Upper lobe of left lung (tissue), 6 donors: ENCODE results near the gene CDCA4. TPM values are rescaled to one million over a fixed set of nuclear protein-coding genes. Genes with fewer than 3 reads are reported as not detected.

Experiments
- ATAC-seq, 2 donors: fragments of 200-7000 bp; cut with Tn5 transposase; one replicate each; pipeline ENCODE4 v1.9.1; 2022; ENCODE audit warnings: mild to moderate bottlenecking in 2 of 2, moderate library complexity in 2 of 2; ENCODE audit not compliant: low FRiP score in 2 of 2
- DNase-seq, 2 donors: peaks; one replicate each; pipeline ENCODE4 v3.0.0-alpha.2; 2019 to 2020
- H3K27ac ChIP-seq, 4 donors: fragments of 200-600 bp; sonication (generic); one replicate each; pipeline ENCODE4 v1.5.1; 2016 to 2019
- H3K27me3 ChIP-seq, 4 donors: fragments of 200-600 bp; sonication (generic); one replicate each; pipeline ENCODE4 v1.5.1; 2017 to 2019
- H3K36me3 ChIP-seq, 4 donors: fragments of 200-600 bp; sonication (generic); one replicate each; pipeline ENCODE4 v1.5.1; 2016 to 2019
- H3K4me1 ChIP-seq, 4 donors: fragments of 200-600 bp; sonication (generic); one replicate each; pipeline ENCODE4 v1.5.1; 2018 to 2019
- H3K4me3 ChIP-seq, 4 donors: fragments of 200-600 bp; sonication (generic); one replicate each; pipeline ENCODE4 v1.5.1; 2017 to 2019; ENCODE audit warnings: mild to moderate bottlenecking in 2 of 4, moderate library complexity in 1 of 4
- H3K9me3 ChIP-seq, 4 donors: fragments of 200-600 bp; sonication (generic); one replicate each; pipeline ENCODE4 v1.5.1; 2018 to 2019
- EP300 ChIP-seq, 4 donors: sonication (generic); formaldehyde crosslinking; IDR thresholded peaks; one replicate each; pipeline ENCODE4 v1.5.1; 2017; ENCODE audit warnings: antibody characterized with exemption in 4 of 4, control low read depth in 2 of 4
- POLR2A ChIP-seq, 4 donors: fragments of 450-650 bp; IDR thresholded peaks; one replicate each; pipeline ENCODE4 v1.5.1; 2016 to 2017; ENCODE audit warnings: antibody characterized with exemption in 4 of 4, mild to moderate bottlenecking in 2 of 4
- POLR2AphosphoS5 ChIP-seq, 2 donors: sonication (generic); formaldehyde crosslinking; IDR thresholded peaks; one replicate each; pipeline ENCODE4 v1.5.1; 2017; ENCODE audit warnings: antibody characterized with exemption in 2 of 2
- WGBS, 2 donors: methylation state at CpG; one replicate each; pipeline ENCODE4 v1.1.5; 2017 to 2018; 5-methylcytosine and 5-hydroxymethylcytosine counted together
- total RNA-seq, 6 donors: library from RNA; depleted of rRNA in 4 of 6; stranded (reverse); fragments of >200 nt in 4 of 6; gene quantifications; one replicate each; pipeline versions ENCODE4 v1.1.0 to v1.2.1, GENCODE V29; 2016 to 2021
- TF ChIP-seq, protein P1 (sequence below), 6 experiments: fragments of 450-650 bp in 4 of 6; fragments of 200-600 bp in 2 of 6; sonication (generic) in 2 of 6; IDR thresholded peaks; one replicate each; pipeline ENCODE4 v1.5.1; 2016 to 2019; ENCODE audit warnings: antibody characterized with exemption in 6 of 6
- donor health status: DM: no; HTN: no; CAD: no; lungs with moderate emphysema.
- donor health status: DM: no; HTN: yes; CAD: no; lungs with severe emphysema.

The CDCA4 gene
- total RNA-seq, 6 donors from 2014 or later, result 0.89 to 10.3 (median 6.6) TPM

GRCh38 chr14:105067140-105067968 is 46.5 kb upstream of the CDCA4 start:
- DNase-seq (peak in 1 of 2 donors; percentile 69), ATAC-seq (no peak)
- Histone ChIP-seq H3K4me1 (peaks cover 4 to 49% (median 31%) of the 10 kb centered on the region in 4 donors), H3K36me3 (no peaks in the 10 kb centered on the region), H3K27ac (peak overlapping the region in 2 of 4 donors; percentile 81 to 91), H3K4me3 (no peak overlapping the region), H3K9me3 (no peaks in the 10 kb centered on the region), H3K27me3 (no peaks in the 10 kb centered on the region)
- no peak for TF ChIP-seq POLR2AphosphoS5 (IDR thresholded peaks at IDR 0.05)
- TF ChIP-seq EP300 (IDR thresholded peaks at IDR 0.05), result no peak
- TF ChIP-seq POLR2A (IDR thresholded peaks at IDR 0.05), result no peak
- TF ChIP-seq, protein P1, sequence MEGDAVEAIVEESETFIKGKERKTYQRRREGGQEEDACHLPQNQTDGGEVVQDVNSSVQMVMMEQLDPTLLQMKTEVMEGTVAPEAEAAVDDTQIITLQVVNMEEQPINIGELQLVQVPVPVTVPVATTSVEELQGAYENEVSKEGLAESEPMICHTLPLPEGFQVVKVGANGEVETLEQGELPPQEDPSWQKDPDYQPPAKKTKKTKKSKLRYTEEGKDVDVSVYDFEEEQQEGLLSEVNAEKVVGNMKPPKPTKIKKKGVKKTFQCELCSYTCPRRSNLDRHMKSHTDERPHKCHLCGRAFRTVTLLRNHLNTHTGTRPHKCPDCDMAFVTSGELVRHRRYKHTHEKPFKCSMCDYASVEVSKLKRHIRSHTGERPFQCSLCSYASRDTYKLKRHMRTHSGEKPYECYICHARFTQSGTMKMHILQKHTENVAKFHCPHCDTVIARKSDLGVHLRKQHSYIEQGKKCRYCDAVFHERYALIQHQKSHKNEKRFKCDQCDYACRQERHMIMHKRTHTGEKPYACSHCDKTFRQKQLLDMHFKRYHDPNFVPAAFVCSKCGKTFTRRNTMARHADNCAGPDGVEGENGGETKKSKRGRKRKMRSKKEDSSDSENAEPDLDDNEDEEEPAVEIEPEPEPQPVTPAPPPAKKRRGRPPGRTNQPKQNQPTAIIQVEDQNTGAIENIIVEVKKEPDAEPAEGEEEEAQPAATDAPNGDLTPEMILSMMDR (IDR thresholded peaks at IDR 0.05), result no peak
- WGBS, 2 donors, result 81 to 90% methylated on average over 4 to 18 of the region's 18 CpGs

DNA sequence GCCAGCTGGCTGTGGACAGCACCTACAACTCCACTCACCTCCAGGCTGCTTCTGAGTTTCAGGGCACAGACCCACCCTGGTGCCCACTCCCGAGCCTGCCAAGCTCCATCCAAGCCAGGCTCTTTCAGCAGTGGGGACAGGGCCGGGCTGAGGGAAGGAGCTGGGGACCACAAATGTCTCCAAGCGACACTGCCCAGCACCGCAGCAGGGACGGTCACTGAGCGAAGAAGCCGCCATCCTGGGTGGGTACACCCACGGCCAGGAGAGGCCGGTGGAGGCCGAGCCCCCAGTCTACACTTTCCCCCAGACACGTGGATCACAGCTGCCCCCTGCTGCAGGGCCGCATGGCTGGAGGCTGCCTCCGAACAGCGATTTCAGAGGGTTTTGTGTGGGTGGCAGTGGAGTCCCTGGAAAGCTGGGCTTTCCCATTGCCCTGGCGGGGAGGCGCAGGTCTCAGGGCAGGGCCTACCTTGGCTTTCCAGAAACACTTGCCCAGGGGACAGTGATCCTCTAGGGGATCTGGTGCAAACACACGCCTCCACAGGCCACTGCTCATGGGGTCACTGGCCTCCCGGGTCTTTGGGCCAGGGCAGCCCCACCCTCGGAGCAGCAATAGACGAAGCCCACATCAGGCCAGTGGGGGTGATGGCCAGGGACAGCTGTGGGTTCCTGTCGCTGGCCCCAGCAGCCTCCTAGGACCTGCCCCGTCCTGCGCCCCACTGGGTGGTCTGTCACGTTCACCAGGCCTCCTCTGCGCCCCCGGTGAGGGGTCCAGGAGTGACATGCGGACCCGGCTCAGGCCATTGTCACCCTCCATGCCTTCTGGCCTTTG is 45.6 kb upstream of the CDCA4 start:
- TF ChIP-seq POLR2A (IDR thresholded peaks at IDR 0.05) (no peak), POLR2AphosphoS5 (IDR thresholded peaks at IDR 0.05) (no peak), EP300 (IDR thresholded peaks at IDR 0.05) (no peak)
- TF ChIP-seq, protein P1 (IDR thresholded peaks at IDR 0.05), result no peak
- Histone ChIP-seq H3K36me3 (no peaks in the 10 kb centered on the region), H3K4me1 (peaks cover 12 to 58% (median 39%) of the 10 kb centered on the region in 4 donors), H3K9me3 (no peaks in the 10 kb centered on the region), H3K27ac (peak overlapping the region; percentile 78 to 91 (median 83)), H3K4me3 (no peak overlapping the region), H3K27me3 (no peaks in the 10 kb centered on the region)
- peak in 1 of 2 donors; percentile 73 for DNase-seq
- no peak for ATAC-seq
- 87 to 92% methylated on average over 8 to 20 of the region's 28 CpGs for WGBS, 2 donors

DNA sequence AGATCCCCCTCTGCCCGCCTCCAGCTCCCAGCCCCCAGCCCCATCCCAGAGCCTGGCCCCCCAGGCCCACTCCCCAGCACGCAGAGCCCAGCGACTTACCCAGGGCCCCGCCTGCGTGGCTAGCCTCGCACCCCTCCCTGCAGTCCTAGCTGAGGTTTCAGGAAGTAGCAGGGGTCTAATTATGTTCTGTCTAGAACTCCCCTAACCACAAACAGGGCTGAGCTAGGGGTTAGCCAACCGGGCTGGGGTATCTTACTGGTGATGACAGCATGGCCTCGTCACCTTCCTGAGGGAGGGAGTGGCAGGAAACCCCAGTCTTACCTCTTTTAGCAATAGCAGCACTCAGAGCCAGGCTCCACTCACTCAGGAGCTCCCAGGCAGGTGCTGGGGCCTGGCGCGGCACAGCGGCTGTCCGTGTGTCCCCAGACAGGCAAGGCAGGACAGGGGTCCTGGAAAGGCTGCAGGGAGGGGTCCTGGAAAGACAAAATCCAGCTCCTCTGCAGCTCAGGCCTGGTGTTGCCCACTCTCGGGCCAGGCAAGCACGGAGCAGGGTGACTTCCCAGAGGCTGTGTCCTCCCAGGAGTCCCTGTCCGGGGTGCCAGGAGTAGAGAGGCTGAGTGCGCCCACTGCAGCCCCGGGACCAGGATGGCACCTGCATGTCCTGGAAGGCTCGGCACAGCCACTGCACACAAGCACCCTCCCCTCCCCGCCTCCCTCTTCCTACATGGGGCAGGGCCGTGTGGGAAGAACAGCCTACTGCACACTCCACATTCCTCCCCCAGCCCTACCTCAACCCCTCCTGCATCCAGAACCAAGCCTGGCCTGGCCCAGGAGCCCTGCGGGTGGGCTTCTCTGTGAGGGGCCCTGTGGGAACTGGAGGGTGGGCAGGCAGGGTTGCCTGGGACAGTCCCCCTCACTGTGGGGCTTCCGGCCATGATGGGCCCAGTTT is 44.7 kb upstream of the CDCA4 start, which contains the start of gene GPR132:
TSS of gene GPR132 (minus strand) at position 151 of the 949 bp plus-strand sequence. CDS start 10,010 bp downstream, outside the sequence.
- no peaks in the 10 kb centered on the region for H3K27me3 ChIP-seq
- H3K9me3 ChIP-seq, result no peaks in the 10 kb centered on the region
- WGBS, 2 donors, result 27 to 46% methylated on average over 7 to 22 of the region's 22 CpGs
- H3K36me3 ChIP-seq, result no peaks in the 10 kb centered on the region
- peak; percentile 86 to 90 for DNase-seq
- peak; percentile 67 to 75 for ATAC-seq
- H3K4me1 ChIP-seq, result peaks cover 21 to 66% (median 48%) of the 10 kb centered on the region in 4 donors
- H3K4me3 ChIP-seq, result peak within 1 kb of the TSS in 3 of 4 donors; percentile 34 to 47 (median 46)
- peak within 1 kb of the TSS; percentile 78 to 91 (median 83) for H3K27ac ChIP-seq
- TF ChIP-seq POLR2A (IDR thresholded peaks at IDR 0.05) (peak in 3 of 4 donors; percentile 37 to 83 (median 73)), POLR2AphosphoS5 (IDR thresholded peaks at IDR 0.05) (peak; percentile 81 to 82), EP300 (IDR thresholded peaks at IDR 0.05) (peak in 1 of 4 donors; percentile 32)
- TF ChIP-seq, protein P1 (IDR thresholded peaks at IDR 0.05), result no peak

GRCh38 chr14:105064721-105065143 is 43.8 kb upstream of the CDCA4 start:
- TF ChIP-seq POLR2A (IDR thresholded peaks at IDR 0.05), result no peak
- TF ChIP-seq POLR2AphosphoS5 (IDR thresholded peaks at IDR 0.05), result peak in 1 of 2 donors; percentile 19
- H3K9me3 ChIP-seq, result no peaks in the 10 kb centered on the region
- 51 to 80% methylated on average over 2 to 12 of the region's 12 CpGs for WGBS, 2 donors
- no peaks in the 10 kb centered on the region for H3K36me3 ChIP-seq
- ATAC-seq (peak; percentile 9 to 28), DNase-seq (peak; percentile 75 to 76)
- H3K27ac ChIP-seq, result peak overlapping the region; percentile 78 to 91 (median 83)
- H3K4me3 ChIP-seq, result peak overlapping the region in 3 of 4 donors; percentile 34 to 47 (median 46)
- H3K27me3 ChIP-seq, result no peaks in the 10 kb centered on the region
- peaks cover 29 to 70% (median 55%) of the 10 kb centered on the region in 4 donors for H3K4me1 ChIP-seq
